ENCODE data around the gene WLS.

Gene WLS

DNA sequence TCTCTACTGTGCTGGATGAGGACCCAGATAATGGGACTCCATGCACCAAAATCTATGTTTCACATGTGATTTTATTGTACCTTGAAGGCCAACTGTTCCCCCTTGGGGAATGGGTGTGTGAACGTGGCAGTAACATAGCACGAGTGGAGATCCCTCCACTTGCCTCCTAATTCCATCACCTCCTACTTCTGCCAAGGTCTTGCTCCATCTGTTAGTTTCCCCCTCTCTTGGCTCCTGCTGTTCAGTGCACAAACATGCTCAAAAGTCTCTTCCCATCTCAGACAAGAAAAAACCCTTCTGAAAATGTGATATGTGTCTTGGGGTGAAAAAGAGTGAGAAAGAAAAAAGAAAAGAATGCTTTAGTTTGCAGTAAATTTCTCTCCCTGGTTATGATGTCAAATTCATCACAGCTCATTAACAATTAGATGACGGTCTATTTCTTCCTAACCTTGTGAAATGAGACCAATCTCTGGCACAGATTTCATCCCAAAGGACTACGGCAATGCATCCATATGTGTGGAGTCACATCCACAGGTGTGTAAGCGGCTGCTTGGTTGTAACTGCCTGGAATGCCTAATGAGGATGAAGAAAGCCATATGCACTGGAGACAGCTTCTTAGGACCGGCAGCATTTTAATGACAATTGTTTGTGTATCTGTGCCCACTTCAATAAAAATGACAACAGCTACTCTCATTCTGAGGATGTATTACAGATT lies 102.6 kb downstream of the WLS start:
- DNase-seq: no peak

DNA sequence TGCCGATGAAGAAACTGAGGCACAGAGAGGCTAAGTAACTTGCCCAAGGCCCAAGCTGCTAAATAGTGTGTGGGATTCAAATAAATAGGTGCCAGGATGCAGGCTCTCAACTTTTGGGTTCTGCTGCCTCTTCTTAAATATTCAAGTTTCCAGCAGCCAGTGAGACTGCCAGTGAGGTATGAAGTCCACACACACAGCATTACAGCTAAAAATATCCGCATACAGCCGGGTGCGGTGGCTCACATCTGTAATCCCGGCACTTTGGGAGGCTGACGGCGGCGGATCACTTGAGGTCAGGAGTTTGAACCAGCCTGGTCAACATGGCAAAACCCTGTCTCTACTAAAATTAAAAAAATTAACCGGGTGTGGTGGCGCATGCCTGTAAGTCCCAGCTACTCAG lies 103.5 kb downstream of the WLS start:
- DNase-seq: no peak

DNA sequence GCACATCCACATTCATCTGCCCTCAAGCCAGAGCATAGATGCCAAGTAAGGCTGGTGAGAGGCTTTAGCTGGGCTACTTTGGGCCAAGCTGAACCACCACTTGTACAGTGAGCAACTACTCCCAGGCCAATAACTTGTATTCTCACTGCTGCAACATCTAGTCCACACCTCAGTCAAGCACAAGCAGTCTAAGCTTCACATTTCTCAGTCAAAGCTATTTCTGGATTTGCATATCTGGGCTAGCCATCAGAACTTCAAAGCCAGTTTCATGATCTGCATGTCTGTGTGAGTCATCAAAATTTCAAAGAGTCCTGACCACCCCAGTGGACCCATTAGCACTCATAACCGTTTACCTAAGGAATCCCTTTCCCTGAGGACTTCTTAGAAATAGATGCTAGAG lies 104.2 kb downstream of the WLS start:
- DNase-seq: no peak

GRCh38 chr1:68121536-68121935 lies 110.8 kb downstream of the WLS start:
- DNase-seq: no peak

GRCh38 chr1:68120136-68120791 lies 112.1 kb downstream of the WLS start:
- DNase-seq: no peak

- DNase-seq: no peak
Observed at GRCh38 chr1:68119445-68119844, 112.9 kb downstream of the WLS start.

DNA sequence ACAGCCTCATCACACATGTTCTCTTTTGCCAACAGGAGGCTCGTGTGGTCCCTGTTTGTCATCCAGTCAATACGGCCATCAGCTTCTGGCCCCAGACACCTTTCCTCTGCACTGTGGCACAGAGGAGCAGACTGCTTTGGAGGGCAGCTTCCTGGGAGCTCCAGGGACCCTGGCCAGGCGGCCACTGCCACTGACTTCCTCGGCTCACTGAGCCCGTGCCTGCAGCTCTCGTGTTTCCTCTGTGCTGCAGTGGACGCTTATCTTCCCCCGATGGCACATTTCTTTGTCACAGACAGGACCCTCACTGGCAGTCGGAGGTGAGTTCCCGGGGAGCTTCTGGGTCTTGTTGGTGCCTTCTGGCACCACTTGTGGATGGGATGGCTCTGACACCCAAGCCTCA lies 114.9 kb downstream of the WLS start:
- DNase-seq: no peak

DNA sequence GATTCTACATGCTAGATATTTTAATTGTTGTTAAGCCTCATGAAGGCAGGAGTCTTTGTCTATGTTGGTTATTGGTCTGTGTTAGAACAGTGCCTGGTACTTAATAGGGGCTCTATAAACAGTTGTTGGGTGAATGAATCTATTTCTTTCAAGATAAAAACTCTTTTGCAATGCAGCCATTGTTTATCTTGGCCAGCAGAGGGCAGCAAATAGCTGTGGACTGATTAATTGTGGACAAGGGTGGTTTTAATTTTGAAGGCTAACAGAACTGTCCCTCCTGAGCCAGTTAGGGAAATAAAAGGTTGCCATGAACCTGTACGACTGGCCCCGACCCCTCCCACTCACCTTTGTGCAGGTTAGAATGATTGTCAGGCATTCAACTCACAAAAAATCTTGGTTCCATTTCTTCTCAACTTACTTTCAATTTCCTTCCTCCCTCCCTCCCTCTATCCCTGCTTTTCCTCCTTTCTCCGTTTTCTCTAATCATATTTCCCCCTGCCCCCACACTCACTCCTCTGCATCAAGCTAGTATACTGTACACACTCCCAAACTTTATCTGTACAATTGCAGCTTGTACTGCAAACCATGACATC lies 115.6 kb downstream of the WLS start:
- DNase-seq: peak; percentile 14

DNA sequence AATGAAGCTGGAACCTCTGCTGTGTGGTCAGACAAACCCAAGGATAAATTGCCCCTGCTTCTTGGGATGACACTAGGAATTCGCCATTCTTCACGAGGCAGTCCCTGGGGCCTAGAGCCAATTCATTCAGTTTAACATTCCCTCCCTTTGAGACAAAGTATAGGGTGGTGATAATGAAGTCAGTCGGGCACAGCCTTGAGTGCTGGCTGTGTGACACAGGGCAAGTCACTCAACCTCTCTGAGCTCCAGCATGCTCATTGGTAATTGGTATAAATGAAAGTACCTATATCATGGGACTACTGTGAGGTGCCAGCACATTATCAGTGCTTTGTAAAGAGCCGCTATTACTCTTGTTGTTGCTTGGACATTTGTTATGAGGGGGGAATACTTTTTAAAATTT lies 117.0 kb downstream of the WLS start:
- no peak for DNase-seq

DNA sequence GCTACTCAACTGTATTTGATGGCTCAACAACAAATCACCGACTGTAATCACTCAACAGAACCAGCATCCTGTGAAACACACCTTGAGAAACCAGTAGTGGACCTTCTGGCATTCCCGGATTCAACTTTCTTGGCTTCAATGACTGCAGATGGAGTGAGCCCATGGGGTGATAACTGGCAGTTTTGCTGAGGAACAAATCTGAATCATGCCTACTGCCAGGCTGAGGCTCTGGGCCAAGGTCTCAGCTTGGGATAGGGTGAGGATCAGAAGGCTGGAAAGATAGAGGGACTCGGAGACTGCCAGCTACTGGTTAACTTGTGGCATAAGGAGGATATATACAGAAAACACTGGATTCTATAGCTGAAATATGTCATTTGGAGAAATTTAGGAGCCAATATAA lies 118.4 kb downstream of the WLS start:
- DNase-seq: no peak

DNA sequence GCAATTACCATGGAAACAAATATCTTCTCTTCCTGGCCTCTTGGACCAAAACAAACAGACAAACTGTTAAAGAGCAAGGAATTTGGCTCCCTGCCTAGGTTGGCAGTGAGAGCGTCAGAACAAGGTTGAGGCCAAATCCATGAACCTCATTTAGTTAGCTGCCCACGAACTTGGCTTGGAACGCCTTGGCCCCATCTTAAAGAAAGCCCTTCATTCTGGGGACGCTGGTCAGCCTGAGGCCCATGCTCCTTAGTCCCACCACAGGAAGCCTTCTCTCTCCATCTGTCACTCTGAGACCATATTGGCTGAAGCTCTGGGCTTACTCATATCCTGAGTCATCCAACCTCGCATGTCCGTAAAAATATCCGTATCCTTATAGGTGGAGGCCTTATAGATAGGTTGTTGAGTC lies 119.5 kb downstream of the WLS start:
- DNase-seq: no peak

DNA sequence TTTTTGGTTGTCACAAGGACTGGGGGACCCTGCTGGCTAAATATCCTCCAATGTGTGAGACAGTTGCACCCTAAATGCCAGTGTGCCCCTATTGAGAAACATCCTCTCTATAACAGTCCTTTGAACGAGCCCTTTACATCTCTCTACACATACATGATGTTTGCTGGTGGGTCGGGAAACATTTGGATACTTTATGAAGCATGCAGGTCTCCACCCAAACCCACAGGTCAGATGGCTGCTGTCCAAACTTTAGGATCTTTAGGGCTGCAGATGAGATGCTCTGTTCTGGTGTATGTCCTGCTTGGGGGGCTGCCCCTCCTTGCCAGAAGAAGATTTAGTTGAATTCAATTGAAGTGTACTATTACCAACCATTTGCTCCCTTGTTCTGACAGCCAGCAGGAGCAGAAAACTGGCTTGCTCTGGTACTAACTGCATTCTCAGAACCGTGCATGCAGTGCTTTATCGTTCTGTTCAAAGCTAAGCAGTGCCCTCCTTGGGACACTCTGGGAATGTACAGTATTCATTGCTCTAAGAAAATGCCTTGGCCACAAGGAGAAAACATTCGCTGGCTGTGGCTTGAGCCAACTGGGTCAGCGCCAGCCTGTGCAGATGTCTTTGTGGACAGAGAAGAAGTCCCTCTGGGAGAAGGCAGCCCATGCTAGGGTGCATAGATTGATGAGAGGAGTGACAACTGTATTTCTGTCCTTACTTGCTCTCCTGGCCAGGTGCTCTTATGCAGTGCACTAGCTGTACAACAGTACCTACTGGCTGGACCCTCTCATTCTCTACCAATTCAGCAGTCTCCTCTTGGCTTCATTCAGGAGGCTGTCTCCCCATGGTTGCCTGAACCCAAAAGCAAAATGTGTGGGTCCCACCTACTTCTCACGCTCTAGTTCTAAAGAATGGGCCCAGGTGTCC lies 120.5 kb downstream of the WLS start:
- peak; percentile 18 for DNase-seq

- no peak for DNase-seq
Observed at GRCh38 chr1:68107771-68108170, 124.6 kb downstream of the WLS start.

DNA sequence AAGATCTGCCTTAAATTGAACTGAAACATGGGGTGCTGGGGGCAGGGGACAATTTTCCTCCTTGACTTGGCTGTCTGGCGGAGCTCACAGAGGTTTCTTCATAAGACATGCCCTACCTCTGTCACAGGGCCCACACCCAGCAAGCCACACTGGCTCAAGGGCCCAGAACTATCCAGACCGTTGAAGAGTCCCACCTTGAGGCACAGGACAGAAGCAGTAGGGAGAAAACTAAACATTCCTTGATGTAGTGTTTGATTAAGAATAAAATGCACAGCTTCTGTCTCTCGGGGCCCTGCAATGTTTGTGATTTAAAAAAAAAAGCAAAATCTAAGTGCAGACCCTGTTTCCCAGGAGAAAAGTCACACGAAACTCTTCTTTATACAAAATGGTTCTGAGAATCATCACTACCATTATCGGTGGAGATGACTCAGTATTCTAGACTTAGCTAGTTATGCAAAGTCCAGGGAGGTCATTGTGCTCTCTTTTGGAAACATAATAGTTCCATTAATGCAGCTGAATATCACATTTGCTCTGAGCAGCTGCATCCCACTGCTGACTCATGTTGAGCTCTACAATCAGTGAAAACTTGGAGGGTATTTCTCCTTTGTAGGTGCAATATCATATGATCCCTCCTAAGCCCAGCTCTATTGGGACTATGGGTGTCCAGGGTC lies 128.3 kb downstream of the WLS start:
- peak; percentile 29 for DNase-seq

DNA sequence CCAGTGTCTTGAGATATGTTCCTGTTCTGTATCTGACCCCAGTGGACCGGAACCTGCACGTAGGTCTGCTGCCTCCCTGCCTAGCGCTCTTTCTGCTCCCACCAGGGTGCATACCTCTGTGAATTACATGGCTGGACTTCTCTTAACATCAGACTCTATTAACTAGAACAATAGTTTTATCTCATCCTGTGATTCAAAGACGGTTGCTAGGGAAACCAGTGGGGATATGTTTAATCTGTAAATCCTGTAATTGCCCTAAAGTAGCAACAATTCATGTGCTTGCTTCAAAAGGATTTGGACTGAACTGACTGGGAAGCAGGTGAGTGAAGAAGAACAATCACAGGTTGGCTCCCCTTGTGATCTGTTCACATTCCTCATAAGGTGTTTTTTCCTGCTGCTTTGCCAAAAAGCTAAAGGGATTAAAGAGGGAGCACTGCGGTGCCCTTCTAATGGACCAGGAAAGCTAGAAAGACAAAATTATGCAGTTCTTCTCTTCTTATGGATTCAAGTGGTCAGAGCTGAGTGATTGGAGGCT lies 129.2 kb downstream of the WLS start:
- no peak for DNase-seq

GRCh38 chr1:68101829-68102228 lies 130.5 kb downstream of the WLS start:
- no peak for DNase-seq

DNA sequence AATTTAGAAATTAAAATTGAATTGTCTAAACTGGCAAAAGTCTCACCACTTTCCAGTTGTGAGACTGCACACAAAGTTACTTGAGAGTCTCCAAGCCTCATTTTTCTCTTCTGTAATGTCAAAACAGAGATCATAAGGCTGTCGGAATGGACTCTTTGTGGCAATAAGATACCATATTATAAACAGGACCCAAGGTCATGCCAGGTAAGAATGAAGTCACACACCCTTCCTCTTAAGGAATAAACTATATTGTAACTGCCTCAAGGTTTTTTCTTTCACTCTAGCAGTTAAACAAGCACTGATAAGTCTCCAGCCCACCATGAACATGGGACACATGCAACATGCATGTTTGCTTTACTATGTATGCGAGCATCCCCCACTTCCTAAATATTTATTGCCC lies 131.8 kb downstream of the WLS start:
- no peak for DNase-seq

GRCh38 chr1:68093737-68094136 lies 138.6 kb downstream of the WLS start:
- DNase-seq: no peak

GRCh38 chr1:68087184-68087583 lies 145.1 kb downstream of the WLS start:
- DNase-seq: no peak

GRCh38 chr1:68085752-68086151 lies 146.6 kb downstream of the WLS start:
- DNase-seq: no peak

DNA sequence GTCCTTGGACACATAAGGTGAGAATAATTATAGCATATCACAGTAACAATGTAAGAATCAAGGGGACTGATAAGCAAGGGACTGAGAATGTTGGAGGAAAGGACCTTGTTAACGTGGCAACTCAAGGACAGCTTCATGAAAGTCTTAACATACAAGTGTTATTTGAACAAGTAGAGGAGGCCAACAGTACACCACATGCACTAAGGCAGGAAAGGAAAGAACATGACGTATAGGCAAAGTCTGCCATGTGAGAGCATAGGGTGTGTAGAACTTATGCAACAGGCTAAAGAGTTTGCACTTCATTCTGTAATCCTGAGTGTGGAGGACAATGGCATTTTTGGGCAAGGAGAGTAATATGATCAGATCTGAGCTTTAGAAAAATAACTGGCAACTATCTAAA lies 148.6 kb downstream of the WLS start:
- DNase-seq: no peak

GRCh38 chr1:68081775-68082283 lies 150.5 kb downstream of the WLS start:
- DNase-seq: no peak

All from NCI-H1436 treated with DMSO at 0.1 percent for 48 hours (cell line).